GM18951 (cell line): ENCODE results near the gene COPS4.
"Not testable (repeated sequence)": the region's sequence is repeated elsewhere in the genome, so short reads cannot be mapped to it uniquely, and the experiment has no call there.

ENCODE experiments used
- POLR2A ChIP-seq: IDR thresholded peaks from 4 replicates; pipeline ENCODE4 v1.6.1; 2011; ENCODE audit warnings: mild to moderate bottlenecking; ENCODE audit not compliant: insufficient read length, insufficient read depth; ENCODE audit errors: extremely low read depth
- in situ Hi-C: fragments of 300-500 bp; cut with MboI; formaldehyde crosslinking; loops from one replicate; pipeline ENCODE4 v1.12.0; 2022; ENCODE audit warnings: low sequenced_read_pairs, mixed read lengths, inconsistent platforms; ENCODE audit not compliant: unreplicated experiment

Gene COPS4

GRCh38 chr4:83034630-83035494 is at the start of gene COPS4:
TSS of gene COPS4 (plus strand) at chr4:83035183. CDS start at chr4:83035225, 42 bp downstream.
- in situ Hi-C loops, result no loop called here
- peak; percentile 79 for TF ChIP-seq POLR2A

DNA sequence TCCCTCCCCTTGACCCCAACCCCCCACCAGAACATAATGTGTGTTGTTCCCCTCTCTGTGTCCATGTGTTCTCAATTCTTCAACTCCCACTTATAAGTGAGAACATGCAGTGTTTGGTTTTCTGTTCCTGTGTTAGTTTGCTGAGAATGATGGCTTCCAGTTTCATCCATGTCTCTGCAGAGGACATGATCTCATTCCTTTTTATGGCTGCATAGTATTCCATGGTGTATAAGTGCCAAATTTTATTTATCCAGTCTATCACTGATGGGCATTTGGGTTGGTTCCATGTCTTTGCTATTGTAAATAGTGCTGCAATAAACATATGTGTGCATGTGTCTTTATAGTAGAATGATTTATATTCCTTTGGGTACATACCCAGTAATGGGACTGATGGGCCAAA is 47.5 kb upstream of the COPS4 start:
- in situ Hi-C loops, result not testable (repeated sequence)

- in situ Hi-C loops, result no loop called here
- no peak for TF ChIP-seq POLR2A
Measured at GRCh38 chr4:82988323-82988832, 46.6 kb upstream of the COPS4 start.

GRCh38 chr4:82989575-82990429 is 45.2 kb upstream of the COPS4 start:
- in situ Hi-C loops, result no loop called here
- TF ChIP-seq POLR2A, result no peak

- in situ Hi-C loops, result no loop called here
- no peak for TF ChIP-seq POLR2A
Measured at GRCh38 chr4:82994834-82995233, 40.1 kb upstream of the COPS4 start.

DNA sequence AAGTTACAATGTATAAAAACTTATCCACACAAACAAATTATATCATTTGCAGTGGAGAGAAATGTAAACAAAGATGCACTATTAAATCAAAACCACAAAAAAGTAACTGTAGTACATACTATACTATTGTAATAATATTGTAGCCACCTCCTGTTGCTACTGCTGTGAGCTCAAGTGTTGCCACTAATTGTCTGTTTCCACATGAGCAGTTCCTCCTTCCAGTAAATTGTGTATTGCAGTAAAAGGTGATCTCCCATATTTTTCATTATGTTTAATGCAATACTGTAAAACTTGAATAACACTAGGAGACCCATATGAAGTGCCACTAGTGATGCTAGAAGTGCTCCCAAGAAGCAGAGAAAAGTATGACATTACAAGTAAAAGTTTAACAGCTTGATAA is 36.1 kb upstream of the COPS4 start:
- TF ChIP-seq POLR2A, result no peak
- in situ Hi-C loops, result no loop called here

DNA sequence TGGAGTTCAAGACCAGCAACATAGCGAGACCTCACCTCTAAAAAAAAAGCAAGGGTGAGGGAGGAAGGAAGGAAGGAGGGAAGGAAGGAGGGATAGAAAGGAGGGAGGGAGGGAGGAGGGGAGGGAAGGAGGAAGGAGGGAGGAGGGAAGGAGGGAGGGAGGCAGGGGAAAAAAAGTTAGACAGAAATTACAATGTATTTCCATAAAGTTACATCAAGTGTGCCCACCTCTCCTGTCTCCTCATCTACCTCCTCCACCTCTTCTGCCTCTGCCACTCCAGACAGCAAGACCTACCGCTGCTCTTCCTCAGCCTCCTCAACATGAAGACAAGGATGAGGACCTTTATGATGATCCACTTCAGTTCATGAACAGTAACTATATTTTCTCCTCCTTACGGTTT is 32.7 kb upstream of the COPS4 start:
- no peak for TF ChIP-seq POLR2A
- in situ Hi-C loops, result no loop called here

DNA sequence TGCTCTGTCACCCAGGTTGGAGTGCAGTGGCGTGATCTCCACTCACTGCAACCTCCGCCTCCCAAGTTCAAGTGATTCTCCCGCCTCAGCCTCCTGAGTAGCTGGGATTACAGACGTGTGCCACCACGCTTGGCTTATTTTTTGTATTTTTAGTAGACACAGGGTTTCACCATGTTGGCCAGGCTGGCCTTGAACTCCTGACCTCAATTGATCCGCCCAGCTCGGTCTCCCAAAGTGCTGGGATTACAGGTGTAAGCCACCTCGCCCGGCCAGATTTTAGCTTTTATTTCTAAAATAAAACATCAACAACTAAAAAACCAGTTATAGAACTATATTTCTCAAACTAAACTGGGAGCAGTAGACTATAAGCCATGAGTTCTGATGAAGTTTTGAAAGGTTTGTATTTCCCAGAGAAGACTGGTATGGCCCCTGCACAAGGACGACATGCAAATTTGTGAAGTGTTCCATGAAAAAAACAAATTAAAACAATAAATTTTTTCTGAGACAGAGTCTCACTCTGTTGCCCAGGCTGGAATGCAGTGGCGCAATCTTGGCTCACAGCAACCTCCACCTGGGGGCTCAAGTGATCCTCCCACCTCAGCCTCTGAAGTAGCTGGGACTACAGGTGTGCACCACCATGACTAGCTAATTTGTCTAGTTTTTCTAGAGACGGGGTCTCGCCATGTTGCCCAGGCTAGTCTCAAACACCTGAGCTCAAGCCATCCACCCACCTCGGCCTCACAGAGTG is 31.8 kb upstream of the COPS4 start:
- in situ Hi-C loops, result not testable (repeated sequence)

GRCh38 chr4:83009529-83009928 is 25.5 kb upstream of the COPS4 start:
- TF ChIP-seq POLR2A, result no peak
- in situ Hi-C loops, result no loop called here

DNA sequence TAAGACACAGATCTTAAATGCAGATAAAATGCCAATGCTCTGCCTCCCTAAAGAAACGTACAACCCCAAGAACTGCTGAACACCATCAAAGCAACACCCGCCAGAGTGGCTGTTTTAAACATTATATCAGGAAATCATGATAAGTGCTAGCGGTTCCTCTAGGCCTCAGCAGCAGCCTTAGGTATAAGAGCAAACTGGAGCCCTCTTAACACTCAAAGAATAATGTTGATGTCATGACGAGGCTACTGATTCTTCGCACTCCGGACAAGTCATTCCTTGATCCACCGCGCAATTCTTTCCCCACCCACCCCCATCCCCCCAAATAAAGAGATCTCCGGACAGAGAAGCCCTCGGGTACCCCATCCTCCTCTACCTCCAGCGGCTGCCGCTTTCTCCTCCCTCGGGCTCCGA is 24.9 kb upstream of the COPS4 start:
- in situ Hi-C loops, result no loop called here
- no peak for TF ChIP-seq POLR2A

- TF ChIP-seq POLR2A, result peak; percentile 53
- in situ Hi-C loops, result no loop called here
Measured at GRCh38 chr4:83010522-83011318, 24.3 kb upstream of the COPS4 start, which contains the start of gene LIN54. TSS of gene LIN54 (minus strand) at chr4:83010823. CDS start at chr4:82984844, 25,979 bp downstream.

GRCh38 chr4:83011689-83012199 is 23.2 kb upstream of the COPS4 start:
- TF ChIP-seq POLR2A, result no peak
- in situ Hi-C loops, result no loop called here
